H1 (cell line): ENCODE data around the gene HINT1. TPM values are rescaled to one million over a fixed set of nuclear protein-coding genes. Genes with fewer than 3 reads are reported as not detected.

Experiments used
- CTCF ChIA-PET: fragments of 300-600 bp; sonication (Branson Sonifier 250); formaldehyde crosslinking; loops from one replicate; lab custom pipeline; 2021; ENCODE audit not compliant: partially characterized antibody; lab: Charles Lee
- POLR2A ChIA-PET: fragments of 300-600 bp; sonication (Branson Sonifier 250); formaldehyde crosslinking; loops from one replicate; lab custom pipeline; 2021; ENCODE audit warnings: inconsistent platforms; ENCODE audit not compliant: partially characterized antibody; lab: Charles Lee
- DNase-seq, 2 experiments: peaks; one replicate each; pipeline versions ENCODE4 v3.0.0 to v3.0.0-alpha.2; 2010 to 2022; ENCODE audit warnings: low spot score in 2 of 2, low read depth in 1 of 2, mixed read lengths in 1 of 2
- FAIRE-seq: peaks from 2 replicates; lab custom pipeline; 2011; peaks lifted over from hg19 to GRCh38; lab: Jason Lieb, UNC
- H2AFZ ChIP-seq: 2 replicates; pipeline ENCODE4 v1.8.1; 2012; ENCODE audit warnings: low read length, inconsistent platforms
- H2AK5ac ChIP-seq: 2 replicates; pipeline ENCODE4 v1.6.1; 2013; ENCODE audit warnings: low read depth, low read length
- H2BK120ac ChIP-seq: replicated peaks from 2 replicates; pipeline ENCODE3; 2013; ENCODE audit warnings: low read depth, low read length, inconsistent platforms
- H2BK12ac ChIP-seq: 2 replicates; pipeline ENCODE4 v1.6.1; 2013; ENCODE audit warnings: low read depth, low read length
- H2BK15ac ChIP-seq: 2 replicates; pipeline ENCODE4 v1.6.1; 2013; ENCODE audit warnings: low read length
- H2BK20ac ChIP-seq: 2 replicates; pipeline ENCODE4 v1.6.1; 2013; ENCODE audit warnings: low read length
- H2BK5ac ChIP-seq: 2 replicates; pipeline ENCODE4 v1.6.1; 2013; ENCODE audit warnings: low read depth, low read length
- H3K14ac ChIP-seq: 2 replicates; pipeline ENCODE4 v1.6.1; 2013; ENCODE audit warnings: inconsistent platforms; ENCODE audit not compliant: insufficient read length
- H3K18ac ChIP-seq: 2 replicates; pipeline ENCODE4 v1.6.1; 2013; ENCODE audit warnings: low read length; ENCODE audit errors: extremely low read depth
- H3K23ac ChIP-seq: 2 replicates; pipeline ENCODE4 v1.6.1; 2013; ENCODE audit warnings: inconsistent platforms; ENCODE audit not compliant: insufficient read length
- H3K23me2 ChIP-seq: 2 replicates; pipeline ENCODE4 v1.6.1; 2013; ENCODE audit warnings: low read depth, low read length
- H3K27ac ChIP-seq: 2 replicates; pipeline ENCODE4 v1.6.1; 2011; ENCODE audit warnings: low read depth, low read length, inconsistent platforms
- H3K27me3 ChIP-seq, 4 experiments: replicated peaks in 1 of 4; 1 replicate in 1 of 4; 2 replicates in 3 of 4; pipeline versions ENCODE4 v1.6.1 to v1.8.1; 2011 to 2013; ENCODE audit warnings: low read length in 3 of 4, mild to moderate bottlenecking in 3 of 4, inconsistent platforms in 2 of 4, mixed read lengths in 2 of 4, moderate library complexity in 1 of 4; ENCODE audit not compliant: control insufficient read depth in 3 of 4, insufficient read depth in 3 of 4; ENCODE audit errors: extremely low read depth in 1 of 4
- H3K36me3 ChIP-seq, 4 experiments: 2 replicates each; pipeline versions ENCODE4 v1.6.1 to v1.8.1; 2011 to 2013; ENCODE audit warnings: mild to moderate bottlenecking in 4 of 4, low read length in 3 of 4, moderate library complexity in 2 of 4, control low read depth in 1 of 4, inconsistent platforms in 1 of 4; ENCODE audit not compliant: insufficient read depth in 4 of 4, control insufficient read depth in 2 of 4
- H3K4ac ChIP-seq: replicated peaks from 2 replicates; pipeline ENCODE3; 2013; ENCODE audit warnings: low read length, low read depth, mixed read lengths, inconsistent platforms; ENCODE audit not compliant: insufficient read length
- H3K4me1 ChIP-seq, 4 experiments: replicated peaks in 1 of 4; 1 replicate in 1 of 4; 2 replicates in 3 of 4; pipeline versions ENCODE4 v1.6.1 to v1.8.1; 2011 to 2013; ENCODE audit warnings: low read length in 3 of 4, inconsistent platforms in 2 of 4, mixed read lengths in 1 of 4; ENCODE audit not compliant: insufficient read depth in 4 of 4, control insufficient read depth in 3 of 4
- H3K4me2 ChIP-seq, 2 experiments: 2 replicates each; pipeline versions ENCODE4 v1.6.1 to v1.8.1; 2011 to 2013; ENCODE audit warnings: low read depth in 2 of 2, low read length in 2 of 2, control low read depth in 1 of 2, inconsistent platforms in 1 of 2, mild to moderate bottlenecking in 1 of 2; ENCODE audit not compliant: insufficient read depth in 1 of 2
- H3K4me3 ChIP-seq, 4 experiments: fragments of 200-600, 300-600 bp in 1 of 4; sonication (generic), shearing (Covaris generic), sonication (Bioruptor Twin) in 1 of 4; 2 replicates each; pipeline versions ENCODE4 v1.5.1 to v1.8.1; 2011 to 2016; ENCODE audit warnings: low read length in 4 of 4, low read depth in 3 of 4, control low read depth in 2 of 4, inconsistent platforms in 2 of 4, mild to moderate bottlenecking in 2 of 4, mixed read lengths in 1 of 4, moderate library complexity in 1 of 4; ENCODE audit not compliant: insufficient read depth in 2 of 4; ENCODE audit errors: extremely low read depth in 1 of 4
- H3K56ac ChIP-seq: replicated peaks from 2 replicates; pipeline ENCODE3; 2013; ENCODE audit warnings: low read depth, mild to moderate bottlenecking, mixed read lengths, low read length, inconsistent platforms; ENCODE audit not compliant: insufficient read length
- H3K79me1 ChIP-seq: 2 replicates; pipeline ENCODE4 v1.6.1; 2013; ENCODE audit warnings: low read depth, low read length, control low read depth
- H3K79me2 ChIP-seq, 2 experiments: 2 replicates each; pipeline versions ENCODE4 v1.6.1 to v1.8.1; 2012 to 2013; ENCODE audit warnings: low read length in 2 of 2, mild to moderate bottlenecking in 2 of 2, inconsistent platforms in 1 of 2; ENCODE audit not compliant: insufficient read depth in 2 of 2, control insufficient read depth in 1 of 2
- H3K9ac ChIP-seq, 4 experiments: replicated peaks in 1 of 4; 1 replicate in 1 of 4; 2 replicates in 3 of 4; pipeline versions ENCODE4 v1.6.1 to v1.8.1; 2011 to 2013; ENCODE audit warnings: low read depth in 3 of 4, low read length in 3 of 4, control low read depth in 2 of 4, mild to moderate bottlenecking in 2 of 4, moderate library complexity in 2 of 4, inconsistent platforms in 1 of 4; ENCODE audit errors: extremely low read depth in 1 of 4
- H3K9me3 ChIP-seq, 2 experiments: 2 replicates each; pipeline versions ENCODE4 v1.6.1 to v1.8.1; 2012 to 2013; ENCODE audit warnings: mild to moderate bottlenecking in 2 of 2, moderate library complexity in 2 of 2, control low read depth in 1 of 2, inconsistent platforms in 1 of 2, low read depth in 1 of 2, low read length in 1 of 2, mixed read lengths in 1 of 2; ENCODE audit not compliant: insufficient read depth in 2 of 2
- H4K20me1 ChIP-seq, 2 experiments: replicated peaks in 1 of 2; 2 replicates each; pipeline versions ENCODE3 to v1.8.1; 2011 to 2013; ENCODE audit warnings: inconsistent platforms in 2 of 2, low read length in 2 of 2, mild to moderate bottlenecking in 1 of 2; ENCODE audit not compliant: insufficient read depth in 2 of 2, control insufficient read depth in 1 of 2
- H4K5ac ChIP-seq: 2 replicates; pipeline ENCODE4 v1.6.1; 2013; ENCODE audit warnings: low read length, low read depth, mixed read lengths, inconsistent platforms; ENCODE audit not compliant: insufficient read length
- H4K8ac ChIP-seq: 2 replicates; pipeline ENCODE4 v1.8.0; 2013; ENCODE audit warnings: mild to moderate bottlenecking, moderate library complexity, low read length, inconsistent platforms; ENCODE audit not compliant: insufficient read depth; ENCODE audit errors: extremely low read depth
- H4K91ac ChIP-seq: replicated peaks from 2 replicates; pipeline ENCODE3; 2013; ENCODE audit warnings: low read length, mixed read lengths, inconsistent platforms; ENCODE audit not compliant: insufficient read length
- EZH2 ChIP-seq: fragments of 200-600 bp; sonication (generic); IDR thresholded peaks from 2 replicates; pipeline ENCODE4 v1.7.1; 2012; ENCODE audit warnings: low read depth, mild to moderate bottlenecking, moderate library complexity, low read length, inconsistent platforms; ENCODE audit not compliant: severe bottlenecking
- RAD21 ChIP-seq, 2 experiments: IDR thresholded peaks in 1 of 2; conservative IDR thresholded peaks in 1 of 2; 2 replicates each; pipeline ENCODE4 v1.6.1; 2011; ENCODE audit warnings: low read depth in 2 of 2, low read length in 2 of 2, improper control_type of control experiment in 1 of 2, inconsistent platforms in 1 of 2, mild to moderate bottlenecking in 1 of 2, moderate library complexity in 1 of 2
- WGBS, 2 experiments: shearing (Covaris generic) in 1 of 2; methylation state at CpG; one replicate each; pipeline versions ENCODE4 v1.1.6 to v1.1.7; 2013 to 2015; ENCODE audit warnings: low lambda C conversion rate in 2 of 2, mixed read lengths in 2 of 2, inconsistent platforms in 1 of 2, low coverage in 1 of 2, missing lambda C conversion rate in 1 of 2; ENCODE audit not compliant: insufficient replicate concordance in 2 of 2, insufficient coverage in 1 of 2, insufficient read length in 1 of 2; ENCODE audit errors: extremely low coverage in 1 of 2, missing lambda C conversion rate in 1 of 2; 5-methylcytosine and 5-hydroxymethylcytosine counted together
- polyA plus RNA-seq, 7 experiments: library from polyadenylated mRNA; depleted of rRNA in 3 of 7; stranded (reverse) in 5 of 7; unstranded in 2 of 7; fragments of >200 nt in 5 of 7; fragments of 200-250 nt in 2 of 7; gene quantifications; 1 replicate in 5 of 7; 2 replicates in 1 of 7; 4 replicates in 1 of 7; pipeline versions ENCODE4 v1.2.1 to v1.2.3, GENCODE V29; 2011 to 2013; ENCODE audit warnings: missing spikeins in 2 of 7, mixed read lengths in 2 of 7
- total RNA-seq: library from RNA; stranded (reverse); fragmentation: NEBNext Ultra II Directional; extraction: Animal tissue kit (Norgen Biotek cat#: 25700); gene quantifications from 2 replicates; pipeline ENCODE4 v1.2.1, GENCODE V29; 2021
- TF ChIP-seq, protein P1 (sequence below), 3 experiments: IDR thresholded peaks; 1 replicate in 2 of 3; 2 replicates in 1 of 3; pipeline versions ENCODE4 v1.5.1 to v1.6.1; 2011; ENCODE audit warnings: low read length in 3 of 3, mild to moderate bottlenecking in 3 of 3, inconsistent platforms in 2 of 3, low read depth in 1 of 3, moderate library complexity in 1 of 3; ENCODE audit not compliant: insufficient read depth in 1 of 3; ENCODE audit errors: control extremely low read depth in 1 of 3

Gene HINT1
- total and polyA plus RNA-seq, 2 of the 8 experiments (the other 6 are each of a cell fraction or from before 2014, with no cell fraction given): 230 to 479 TPM

DNA sequence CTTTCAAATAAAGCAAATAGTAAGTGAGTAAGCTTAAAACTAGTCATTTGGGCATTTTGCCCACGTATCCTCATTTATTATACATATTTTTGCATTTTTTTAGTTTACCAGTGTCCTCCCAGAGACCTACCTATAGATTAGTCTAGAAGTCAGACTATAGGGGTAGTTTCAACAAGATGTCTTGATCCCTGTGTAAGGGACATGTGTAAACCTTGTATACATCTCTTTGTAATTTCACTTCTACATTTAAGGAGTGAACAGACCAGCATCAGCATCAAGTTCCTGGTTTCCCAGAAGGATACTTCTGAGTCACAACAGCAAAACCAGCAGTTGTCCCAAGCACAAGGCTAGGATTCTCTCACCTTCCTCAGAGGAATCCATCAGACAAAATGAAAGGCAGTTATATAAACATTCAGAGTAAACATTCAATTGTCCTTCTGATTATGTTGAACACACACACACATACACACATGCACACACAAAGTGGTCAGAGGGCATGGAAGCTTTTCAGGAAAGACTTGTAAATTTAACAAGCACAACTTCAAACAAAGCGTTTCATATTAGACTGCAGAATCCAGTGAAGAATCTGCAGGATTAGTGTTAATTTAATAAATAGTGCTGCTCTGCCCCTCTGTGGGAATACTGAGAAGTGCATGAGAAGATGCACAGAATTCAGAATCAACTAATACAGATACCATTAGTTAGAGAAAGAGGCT, 55.4 kb downstream of the HINT1 start:
- no peak overlapping the region for H3K9ac ChIP-seq
- 0 out of 2 replicates have a peak overlapping the region, but pooled peaks have one; percentile 18 for H2AFZ ChIP-seq
- peak; percentile 36 for FAIRE-seq
- whole genome bisulfite sequencing, 2 experiments: 75% methylated on average over 2 of the region's 2 CpGs; no CpG with 5 or more reads in 1 of the 2 experiments
- CTCF ChIA-PET: interaction anchor here (0.6 to 1.4 kb wide), 8 partner anchors 15 to 1337 kb away, joined by 3 to 4 read pairs (median 3); no protein-coding TSS in a partner anchor
- no peaks in the 10 kb centered on the region for H3K36me3 ChIP-seq
- no peak overlapping the region for H2BK5ac ChIP-seq
- peak; percentile 80 to 83 for TF ChIP-seq RAD21 (IDR thresholded peaks at IDR 0.05 in 1 of 2, conservative IDR thresholded peaks at IDR 0.05 in 1 of 2; ENCODE audit: low read depth in 2 of 2, low read length in 2 of 2)
- TF ChIP-seq, protein P1, sequence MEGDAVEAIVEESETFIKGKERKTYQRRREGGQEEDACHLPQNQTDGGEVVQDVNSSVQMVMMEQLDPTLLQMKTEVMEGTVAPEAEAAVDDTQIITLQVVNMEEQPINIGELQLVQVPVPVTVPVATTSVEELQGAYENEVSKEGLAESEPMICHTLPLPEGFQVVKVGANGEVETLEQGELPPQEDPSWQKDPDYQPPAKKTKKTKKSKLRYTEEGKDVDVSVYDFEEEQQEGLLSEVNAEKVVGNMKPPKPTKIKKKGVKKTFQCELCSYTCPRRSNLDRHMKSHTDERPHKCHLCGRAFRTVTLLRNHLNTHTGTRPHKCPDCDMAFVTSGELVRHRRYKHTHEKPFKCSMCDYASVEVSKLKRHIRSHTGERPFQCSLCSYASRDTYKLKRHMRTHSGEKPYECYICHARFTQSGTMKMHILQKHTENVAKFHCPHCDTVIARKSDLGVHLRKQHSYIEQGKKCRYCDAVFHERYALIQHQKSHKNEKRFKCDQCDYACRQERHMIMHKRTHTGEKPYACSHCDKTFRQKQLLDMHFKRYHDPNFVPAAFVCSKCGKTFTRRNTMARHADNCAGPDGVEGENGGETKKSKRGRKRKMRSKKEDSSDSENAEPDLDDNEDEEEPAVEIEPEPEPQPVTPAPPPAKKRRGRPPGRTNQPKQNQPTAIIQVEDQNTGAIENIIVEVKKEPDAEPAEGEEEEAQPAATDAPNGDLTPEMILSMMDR (IDR thresholded peaks at IDR 0.05; ENCODE audit: control extremely low read depth in 1 of 3, insufficient read depth in 1 of 3, low read depth in 1 of 3, low read length in 3 of 3): peak in 2 of 3 experiments; percentile 35 to 58; a peak in 2 of 4 replicates
- no peak for TF ChIP-seq EZH2
- no peaks in the 10 kb centered on the region for H3K27me3 ChIP-seq
- H4K91ac ChIP-seq: no peak overlapping the region
- no peaks in the 10 kb centered on the region for H3K9me3 ChIP-seq
- DNase-seq: no peak
- no peak overlapping the region for H4K8ac ChIP-seq
- H3K23me2 ChIP-seq: no peaks in the 10 kb centered on the region
- no peak overlapping the region for H4K5ac ChIP-seq
- H3K23ac ChIP-seq: no peak overlapping the region
- H3K79me2 ChIP-seq: no peaks in the 10 kb centered on the region
- H3K4me2 ChIP-seq: no peak overlapping the region
- H3K4me1 ChIP-seq: no peaks in the 10 kb centered on the region
- H3K56ac ChIP-seq: no peak overlapping the region
- no peak overlapping the region for H2BK20ac ChIP-seq
- POLR2A ChIA-PET: no interaction called here
- H3K4ac ChIP-seq: no peak overlapping the region
- H3K14ac ChIP-seq: no peak overlapping the region
- H3K4me3 ChIP-seq: no peak overlapping the region
- no peak overlapping the region for H2BK15ac ChIP-seq
- no peaks in the 10 kb centered on the region for H4K20me1 ChIP-seq
- H2BK120ac ChIP-seq: no peak overlapping the region
- no peak overlapping the region for H3K27ac ChIP-seq
- H2AK5ac ChIP-seq: no peak overlapping the region
- no peak overlapping the region for H3K18ac ChIP-seq
- H3K79me1 ChIP-seq: no peaks in the 10 kb centered on the region
- no peak overlapping the region for H2BK12ac ChIP-seq
